ENCODE data around the gene HID1.
"Not testable (repeated sequence)": the region's sequence is repeated elsewhere in the genome, so short reads cannot be mapped to it uniquely, and the experiment has no call there.

The HID1 gene

GRCh38 chr17:74998783-74999182 lies 26.2 kb upstream of the HID1 start:
- no peak for DNase-seq

GRCh38 chr17:74995847-74996246 lies 23.3 kb upstream of the HID1 start:
- no peak for DNase-seq

- no peak for DNase-seq
Observed at GRCh38 chr17:74994440-74994839, 21.9 kb upstream of the HID1 start.

- no peak for DNase-seq
Observed at GRCh38 chr17:74992223-74992622, 19.7 kb upstream of the HID1 start.

GRCh38 chr17:74990581-74991105 lies 18.1 kb upstream of the HID1 start:
- no peak for DNase-seq

- no peak for DNase-seq
Observed at GRCh38 chr17:74987909-74988711, 15.6 kb upstream of the HID1 start.

DNA sequence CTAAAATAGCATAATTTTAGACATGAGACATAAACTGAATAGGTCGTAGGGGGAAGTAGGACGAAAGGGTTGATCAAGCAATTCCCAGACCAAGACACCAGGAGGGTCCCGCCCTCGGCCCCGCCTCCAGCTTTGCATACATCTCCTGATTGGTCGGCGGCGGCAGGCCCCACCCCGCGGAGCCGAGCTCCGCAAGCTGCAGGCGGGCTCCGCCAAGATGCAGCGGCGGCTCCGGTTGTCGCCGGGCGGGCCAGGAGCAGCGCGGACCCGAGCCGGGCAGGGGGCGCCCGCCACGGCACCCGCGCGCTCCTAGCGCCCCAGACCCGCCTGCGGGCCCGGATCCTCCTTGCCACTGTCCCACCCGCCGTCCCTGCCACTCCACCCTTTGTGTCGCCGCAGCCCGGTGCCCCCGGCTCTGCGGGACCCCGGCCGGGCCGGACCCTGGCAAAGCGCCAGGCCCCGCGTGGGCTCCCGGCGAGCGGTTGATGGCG lies 14.9 kb upstream of the HID1 start, which contains the start of gene CDR2L:
CDR2L (plus strand) TSS at position 215 of the 491 bp plus-strand sequence. CDS start 412 bp downstream, outside the sequence.
- peak; percentile 88 for DNase-seq

- no peak for DNase-seq
Observed at GRCh38 chr17:74986206-74986576, 13.6 kb upstream of the HID1 start.

GRCh38 chr17:74982663-74983313 lies 10.2 kb upstream of the HID1 start:
- not testable (repeated sequence) for DNase-seq

- peak; percentile 75 for DNase-seq
Observed at GRCh38 chr17:74981979-74982662, 9.6 kb upstream of the HID1 start.

- no peak for DNase-seq
Observed at GRCh38 chr17:74981318-74981978, 8.9 kb upstream of the HID1 start.

DNA sequence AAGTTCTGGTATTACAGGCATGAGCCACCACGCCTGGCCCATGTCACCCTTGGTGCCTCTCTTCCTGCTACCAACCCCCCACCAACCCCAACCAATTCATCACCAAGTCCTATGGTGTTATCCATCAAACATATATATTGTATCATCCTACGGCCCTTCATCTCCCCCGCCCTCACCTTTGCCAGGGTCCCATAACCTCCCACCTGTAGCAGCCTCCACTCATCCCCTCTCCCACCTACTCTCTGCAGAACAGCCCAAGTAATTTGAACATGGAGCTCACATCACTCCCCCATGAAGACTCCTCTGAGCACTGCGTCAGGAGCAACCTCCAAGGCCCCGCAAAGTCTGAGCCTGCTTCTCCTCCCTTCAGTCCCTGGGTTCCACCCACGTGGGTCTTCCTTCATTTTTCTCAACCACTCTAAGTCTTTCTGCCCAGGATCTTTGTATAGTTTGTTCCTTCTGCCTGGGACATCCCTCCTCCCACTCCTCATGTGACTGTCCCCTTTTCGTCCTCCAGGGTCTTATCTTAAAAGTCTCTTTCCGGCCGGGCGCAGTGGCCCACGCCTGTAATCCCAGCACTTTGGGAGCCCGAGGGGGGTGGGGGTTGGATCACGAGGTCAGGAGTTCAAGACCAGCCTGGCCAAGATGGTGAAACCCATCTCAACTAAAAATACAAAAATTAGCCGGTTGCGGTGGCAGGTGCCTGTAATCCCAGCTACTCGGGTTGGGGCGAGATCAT lies 7.0 kb upstream of the HID1 start:
- DNase-seq, result no peak

- DNase-seq, result no peak
Observed at GRCh38 chr17:74978240-74978639, 5.7 kb upstream of the HID1 start.

DNA sequence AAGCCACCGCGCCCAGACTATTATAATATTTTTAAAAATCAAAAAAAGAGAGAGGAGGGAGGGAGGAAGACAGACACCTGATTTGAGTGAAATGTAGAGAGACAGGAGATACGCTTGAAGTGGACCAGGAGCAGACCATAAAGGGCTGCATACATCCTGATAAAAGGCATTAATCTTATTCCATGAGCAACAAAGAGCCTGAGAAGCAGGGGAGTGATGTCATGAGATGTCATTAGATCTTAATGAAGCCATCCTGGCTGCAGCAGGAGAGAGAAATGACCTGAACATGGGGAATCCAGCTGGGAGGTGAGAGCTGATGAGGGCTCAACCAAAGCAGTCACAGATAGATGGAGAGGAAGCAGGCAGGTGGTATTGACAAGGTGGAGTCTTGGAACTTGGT lies 5.2 kb upstream of the HID1 start:
- no peak for DNase-seq

DNA sequence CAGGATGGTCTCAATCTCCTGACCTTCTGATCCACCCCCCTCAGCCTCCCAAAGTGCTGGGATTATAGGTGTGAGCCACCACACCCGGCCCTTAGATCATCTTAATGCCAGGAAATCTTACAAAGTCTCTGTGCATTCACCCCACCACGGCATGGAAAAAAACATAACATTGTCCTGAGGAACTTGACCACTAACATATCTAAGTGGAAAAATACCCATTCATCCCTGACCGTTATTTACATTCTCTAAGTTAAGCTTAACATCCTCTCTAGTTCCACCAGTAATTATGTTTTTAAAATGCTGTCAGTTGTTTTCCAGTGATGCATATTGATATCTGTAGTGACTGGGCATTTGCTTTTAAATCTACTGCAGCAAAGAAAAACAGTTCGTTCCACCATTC lies 3.4 kb upstream of the HID1 start:
- no peak for DNase-seq

GRCh38 chr17:74972973-74973328 lies 392 bp upstream of the HID1 start:
- DNase-seq, result no peak

- DNase-seq, result no peak
Observed at GRCh38 chr17:74971842-74972106, 785 bp downstream of the HID1 start.

GRCh38 chr17:74971069-74971841 lies 1.3 kb downstream of the HID1 start:
- no peak for DNase-seq

GRCh38 chr17:74970395-74970794 lies 2.2 kb downstream of the HID1 start:
- no peak for DNase-seq

DNA sequence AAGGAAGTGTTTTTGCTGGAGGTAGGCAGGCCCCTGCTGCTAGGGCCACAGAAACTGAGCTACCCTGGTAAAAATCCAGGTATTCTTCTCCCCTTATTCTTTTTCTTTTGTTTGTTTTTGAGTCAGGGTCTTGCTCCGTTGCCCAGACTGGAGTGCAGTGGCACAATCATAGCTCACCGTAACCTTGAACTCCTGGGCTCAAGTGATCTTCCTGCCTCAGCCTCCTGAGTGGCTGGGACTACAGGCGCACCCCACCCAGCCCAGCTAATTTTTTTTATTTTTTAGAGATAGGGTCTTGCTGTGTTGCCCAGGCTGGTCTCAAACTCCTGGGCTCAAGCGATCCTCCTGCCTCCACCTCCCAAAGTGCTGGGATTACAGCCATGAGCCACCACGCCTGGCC lies 3.1 kb downstream of the HID1 start:
- not testable (repeated sequence) for DNase-seq

DNA sequence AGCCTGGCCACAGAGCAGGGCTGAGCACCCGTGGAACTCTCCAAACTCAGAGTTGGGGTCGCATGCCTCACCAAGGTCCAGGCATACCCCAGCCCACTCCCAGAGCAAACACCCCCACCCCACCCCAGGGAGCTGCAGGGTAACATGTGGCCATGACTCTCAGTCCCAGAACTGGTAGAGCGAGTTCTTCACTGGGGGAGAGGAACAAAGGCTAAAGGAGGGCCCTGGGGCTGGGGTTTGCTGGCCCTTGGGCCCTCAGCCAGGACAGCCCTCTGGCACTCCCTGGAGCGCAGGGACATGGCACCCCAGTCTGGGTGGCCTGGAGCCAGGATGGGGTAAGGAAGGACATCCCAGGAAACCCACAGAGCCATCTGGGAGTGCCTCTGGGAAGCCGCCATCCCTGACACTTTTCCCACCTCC lies 4.2 kb downstream of the HID1 start:
- DNase-seq, result no peak
